ENCODE measurements around the gene ATP5PD.

GRCh38 chr17:75034236-75034908 is 12.4 kb downstream of the ATP5PD start:
- no peak for TF ChIP-seq CTCF (conservative IDR thresholded peaks at IDR 0.05)
- TF ChIP-seq ZFX (IDR thresholded peaks at IDR 0.05): peak; percentile 27; the same call in 1 of the 2 replicates

Data from C4-2B (cell line).